ENCODE results near the gene SAPCD2. TPM values are rescaled to one million over a fixed set of nuclear protein-coding genes. Genes with fewer than 3 reads are reported as not detected.
A peak's percentile ranks its signal among the peaks of the same experiment; 100 is the strongest.

SAPCD2 gene
- total RNA-seq, 4 donors from 2014 or later: 0.16 to 0.24 (median 0.17) TPM; not detected in 1

DNA sequence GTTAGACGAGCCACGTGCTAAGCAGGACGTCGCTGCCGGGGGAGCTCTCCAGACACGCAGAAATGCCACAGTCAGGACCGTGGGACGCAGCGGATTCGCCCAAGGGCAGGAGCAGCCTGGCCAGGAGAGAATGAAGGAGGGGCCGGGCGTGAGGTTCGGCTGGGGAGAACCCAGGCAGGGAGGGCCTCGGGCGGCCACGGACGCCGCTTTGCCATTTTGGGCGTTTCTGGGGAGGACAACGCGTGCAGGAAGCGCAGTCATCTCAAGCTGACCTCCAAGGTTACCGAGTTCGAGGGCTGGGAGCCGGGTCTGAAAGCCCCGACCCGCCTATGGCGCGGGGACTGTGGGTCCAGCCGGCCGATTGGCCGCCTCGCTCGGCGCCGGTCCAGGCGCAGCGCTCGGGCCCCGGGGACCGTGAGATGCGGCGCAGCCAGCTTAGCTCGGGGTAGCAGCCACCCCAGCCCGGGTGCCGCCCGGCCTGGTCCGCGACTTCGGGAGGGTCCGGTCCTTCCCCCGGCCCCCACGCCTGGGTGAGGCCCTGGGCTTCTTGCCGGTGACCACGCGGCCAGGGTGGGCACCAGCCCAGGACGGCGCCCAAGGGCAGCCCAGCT lies 15.7 kb upstream of the SAPCD2 start:
- Histone ChIP-seq H3K4me3 (peak overlapping the region; percentile 67 to 92 (median 78)), H3K9me3 (no peaks in the 10 kb centered on the region), H3K4me1 (peaks cover 18 to 21% of the 10 kb centered on the region in 2 donors), H3K27me3 (no peaks in the 10 kb centered on the region), H3K36me3 (peaks cover 0 to 5% of the 10 kb centered on the region in 2 donors), H3K27ac (peak overlapping the region; percentile 91 to 96 (median 92))
- TF ChIP-seq, protein P1, sequence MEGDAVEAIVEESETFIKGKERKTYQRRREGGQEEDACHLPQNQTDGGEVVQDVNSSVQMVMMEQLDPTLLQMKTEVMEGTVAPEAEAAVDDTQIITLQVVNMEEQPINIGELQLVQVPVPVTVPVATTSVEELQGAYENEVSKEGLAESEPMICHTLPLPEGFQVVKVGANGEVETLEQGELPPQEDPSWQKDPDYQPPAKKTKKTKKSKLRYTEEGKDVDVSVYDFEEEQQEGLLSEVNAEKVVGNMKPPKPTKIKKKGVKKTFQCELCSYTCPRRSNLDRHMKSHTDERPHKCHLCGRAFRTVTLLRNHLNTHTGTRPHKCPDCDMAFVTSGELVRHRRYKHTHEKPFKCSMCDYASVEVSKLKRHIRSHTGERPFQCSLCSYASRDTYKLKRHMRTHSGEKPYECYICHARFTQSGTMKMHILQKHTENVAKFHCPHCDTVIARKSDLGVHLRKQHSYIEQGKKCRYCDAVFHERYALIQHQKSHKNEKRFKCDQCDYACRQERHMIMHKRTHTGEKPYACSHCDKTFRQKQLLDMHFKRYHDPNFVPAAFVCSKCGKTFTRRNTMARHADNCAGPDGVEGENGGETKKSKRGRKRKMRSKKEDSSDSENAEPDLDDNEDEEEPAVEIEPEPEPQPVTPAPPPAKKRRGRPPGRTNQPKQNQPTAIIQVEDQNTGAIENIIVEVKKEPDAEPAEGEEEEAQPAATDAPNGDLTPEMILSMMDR (IDR thresholded peaks at IDR 0.05 in 4 of 5, conservative IDR thresholded peaks at IDR 0.05 in 1 of 5): no peak
- TF ChIP-seq POLR2A (IDR thresholded peaks at IDR 0.05): no peak
- peak in 1 of 2 donors; percentile 31 for ATAC-seq
- intact Hi-C loops (cut with DNase I; ENCODE audit: low total_unique reads): loop anchor here (1.0 to 5.0 kb wide), 4 partner anchors 29 to 604 kb away; partner anchors contain the start of genes ANAPC2, DPP7, SEC16A and SSNA1
- in situ Hi-C loops (cut with MboI; ENCODE audit: low sequenced_read_pairs in 4 of 4): no loop called here
- DNase-seq: peak in 1 of 2 donors; percentile 40

DNA sequence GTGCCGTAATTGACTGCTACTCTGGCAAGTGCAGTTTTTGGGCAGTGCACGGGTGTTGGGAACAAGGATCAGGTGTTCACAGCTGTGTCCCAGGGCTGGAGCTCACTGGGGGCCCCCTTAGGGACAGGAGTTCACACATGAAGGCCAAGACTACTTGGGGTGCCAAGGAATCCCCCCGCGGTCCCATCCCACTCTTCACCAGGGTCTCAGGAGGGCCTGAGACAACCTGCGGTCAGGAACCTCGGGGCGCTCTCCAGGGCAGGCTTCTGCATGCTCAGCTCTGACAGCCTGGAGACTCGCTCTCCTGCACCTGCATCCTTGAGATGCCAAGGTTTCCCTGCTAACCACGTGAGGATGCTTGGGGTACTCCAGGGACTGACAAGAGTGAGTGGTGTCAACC lies 14.2 kb upstream of the SAPCD2 start:
- intact Hi-C loops (cut with DNase I; ENCODE audit: low total_unique reads): no loop called here
- DNase-seq (no peak), ATAC-seq (no peak)
- in situ Hi-C loops (cut with MboI; ENCODE audit: low sequenced_read_pairs in 4 of 4): no loop called here
- Histone ChIP-seq H3K27ac (no peak overlapping the region), H3K4me3 (no peak overlapping the region), H3K36me3 (peaks cover 0 to 5% of the 10 kb centered on the region in 2 donors), H3K27me3 (no peaks in the 10 kb centered on the region), H3K9me3 (no peaks in the 10 kb centered on the region), H3K4me1 (peaks cover 18 to 21% of the 10 kb centered on the region in 2 donors)
- TF ChIP-seq, protein P1 (IDR thresholded peaks at IDR 0.05 in 4 of 5, conservative IDR thresholded peaks at IDR 0.05 in 1 of 5): no peak
- no peak for TF ChIP-seq POLR2A (IDR thresholded peaks at IDR 0.05)

DNA sequence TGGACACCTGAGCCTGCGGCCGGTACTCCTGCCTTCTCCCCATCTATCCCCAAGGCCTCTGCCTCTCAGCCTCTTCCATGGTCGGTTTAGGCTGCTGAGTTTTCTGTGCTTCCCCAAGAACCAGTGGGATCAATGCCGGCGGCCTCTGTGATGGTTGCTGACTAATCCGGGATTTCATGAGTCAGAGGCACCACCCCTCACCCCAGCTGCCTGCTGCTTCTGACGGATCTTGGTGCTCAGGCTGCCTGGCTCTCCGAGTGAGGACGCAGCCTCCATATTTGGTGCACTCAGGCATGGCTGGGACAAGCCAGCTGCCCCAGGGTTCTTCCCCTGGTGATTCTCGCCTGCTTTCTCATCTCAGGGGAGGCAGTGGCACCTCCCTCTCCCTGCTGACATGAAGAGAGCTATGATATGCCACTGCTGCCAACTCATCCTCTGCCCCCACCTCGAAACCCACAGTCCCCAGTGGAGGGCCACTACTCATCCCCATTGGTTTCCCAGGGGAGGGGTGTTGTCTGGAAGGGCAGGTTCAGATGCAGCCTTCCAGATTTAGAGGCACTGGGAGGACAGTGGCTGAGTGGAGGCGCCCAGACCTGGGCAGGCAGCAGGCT lies 13.1 kb upstream of the SAPCD2 start:
- DNase-seq (peak in 1 of 2 donors; percentile 42), ATAC-seq (no peak)
- intact Hi-C loops (cut with DNase I; ENCODE audit: low total_unique reads) (no loop called here), in situ Hi-C loops (cut with MboI; ENCODE audit: low sequenced_read_pairs in 4 of 4) (no loop called here)
- no peak overlapping the region for H3K4me3 ChIP-seq
- H3K4me1 ChIP-seq: peaks cover 18 to 21% of the 10 kb centered on the region in 2 donors
- no peak for TF ChIP-seq POLR2A (IDR thresholded peaks at IDR 0.05)
- TF ChIP-seq, protein P1 (IDR thresholded peaks at IDR 0.05 in 4 of 5, conservative IDR thresholded peaks at IDR 0.05 in 1 of 5): no peak
- peak overlapping the region; percentile 29 to 47 (median 37) for H3K27ac ChIP-seq
- no peaks in the 10 kb centered on the region for H3K9me3 ChIP-seq
- peaks cover 0 to 3% of the 10 kb centered on the region in 2 donors for H3K36me3 ChIP-seq
- H3K27me3 ChIP-seq: no peaks in the 10 kb centered on the region

DNA sequence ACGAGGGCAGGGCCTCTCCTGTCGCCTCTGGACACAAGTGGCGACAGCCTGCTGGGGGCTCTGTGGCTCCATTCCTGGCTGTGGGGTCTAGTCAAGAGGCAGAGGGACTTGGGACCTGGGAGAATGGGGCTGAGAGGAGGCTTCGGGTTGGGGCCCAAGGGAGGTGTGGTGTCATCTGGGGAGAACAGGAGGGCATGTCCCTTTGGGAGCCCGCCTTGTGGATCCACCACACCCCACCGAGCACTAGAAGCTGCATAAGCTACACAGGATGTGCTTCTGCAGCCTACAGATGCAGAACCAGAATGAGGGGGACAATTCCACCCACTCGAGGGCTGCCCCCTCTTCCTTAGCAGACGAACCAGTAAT lies 12.6 kb upstream of the SAPCD2 start:
- ATAC-seq (no peak), DNase-seq (no peak)
- in situ Hi-C loops (cut with MboI; ENCODE audit: low sequenced_read_pairs in 4 of 4): no loop called here
- intact Hi-C loops (cut with DNase I; ENCODE audit: low total_unique reads): no loop called here
- Histone ChIP-seq H3K27me3 (peaks cover 0 to 3% (median 0%) of the 10 kb centered on the region in 3 donors), H3K9me3 (no peaks in the 10 kb centered on the region), H3K4me3 (no peak overlapping the region), H3K4me1 (peaks cover 16 to 20% of the 10 kb centered on the region in 2 donors), H3K27ac (no peak overlapping the region), H3K36me3 (no peaks in the 10 kb centered on the region)
- no peak for TF ChIP-seq POLR2A (IDR thresholded peaks at IDR 0.05)
- TF ChIP-seq, protein P1 (IDR thresholded peaks at IDR 0.05 in 4 of 5, conservative IDR thresholded peaks at IDR 0.05 in 1 of 5): no peak

Data from gastrocnemius medialis (tissue), 4 donors.